ENCODE measurements around the gene BRSK1.
A peak's percentile ranks its signal among the peaks of the same experiment; 100 is the strongest.

BRSK1 gene

DNA sequence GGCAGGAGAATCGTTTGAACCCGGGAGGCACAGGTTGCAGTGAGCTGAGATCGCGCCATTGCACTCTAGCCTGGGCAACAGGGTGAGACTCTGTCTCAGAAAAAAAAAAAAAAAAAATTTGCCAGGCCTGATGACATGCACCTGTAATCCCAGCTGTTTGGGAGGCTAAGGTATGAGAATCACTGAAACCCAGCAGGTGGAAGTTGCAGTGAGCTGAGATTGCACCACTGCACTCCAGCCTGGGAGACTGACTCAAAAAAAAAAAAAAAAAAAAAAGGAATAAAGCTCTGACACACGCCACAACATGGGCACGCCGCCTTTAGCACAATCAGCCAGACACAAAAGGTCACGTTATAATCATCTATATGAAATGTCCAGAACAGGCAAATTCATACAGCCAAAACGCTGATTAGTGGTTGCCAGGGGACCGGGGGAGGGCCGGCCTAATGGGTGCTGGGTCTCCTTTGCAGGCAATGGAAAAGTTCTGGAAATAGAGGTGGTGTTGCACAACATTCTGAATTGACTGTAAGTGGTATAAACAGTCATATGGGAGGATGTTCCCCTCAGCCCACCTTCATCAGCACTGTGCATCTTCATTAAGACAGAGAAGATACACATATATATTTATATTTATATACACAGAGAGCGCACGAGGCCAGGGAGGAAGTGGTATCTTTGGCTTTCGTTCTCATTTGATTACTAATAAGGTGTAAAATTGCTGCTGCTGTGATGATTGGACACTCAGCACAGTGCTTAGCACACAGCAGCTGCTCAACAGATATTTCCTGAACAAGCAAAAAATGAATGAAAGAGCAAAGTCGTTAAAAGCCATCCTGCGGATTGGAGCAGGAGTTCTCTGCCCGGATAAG lies 7.7 kb upstream of the BRSK1 start:
- no peak for DNase-seq

GRCh38 chr19:55276720-55277430 lies 6.9 kb upstream of the BRSK1 start:
- no peak for DNase-seq

- no peak for DNase-seq
Observed at GRCh38 chr19:55277494-55277893, 6.3 kb upstream of the BRSK1 start.

DNA sequence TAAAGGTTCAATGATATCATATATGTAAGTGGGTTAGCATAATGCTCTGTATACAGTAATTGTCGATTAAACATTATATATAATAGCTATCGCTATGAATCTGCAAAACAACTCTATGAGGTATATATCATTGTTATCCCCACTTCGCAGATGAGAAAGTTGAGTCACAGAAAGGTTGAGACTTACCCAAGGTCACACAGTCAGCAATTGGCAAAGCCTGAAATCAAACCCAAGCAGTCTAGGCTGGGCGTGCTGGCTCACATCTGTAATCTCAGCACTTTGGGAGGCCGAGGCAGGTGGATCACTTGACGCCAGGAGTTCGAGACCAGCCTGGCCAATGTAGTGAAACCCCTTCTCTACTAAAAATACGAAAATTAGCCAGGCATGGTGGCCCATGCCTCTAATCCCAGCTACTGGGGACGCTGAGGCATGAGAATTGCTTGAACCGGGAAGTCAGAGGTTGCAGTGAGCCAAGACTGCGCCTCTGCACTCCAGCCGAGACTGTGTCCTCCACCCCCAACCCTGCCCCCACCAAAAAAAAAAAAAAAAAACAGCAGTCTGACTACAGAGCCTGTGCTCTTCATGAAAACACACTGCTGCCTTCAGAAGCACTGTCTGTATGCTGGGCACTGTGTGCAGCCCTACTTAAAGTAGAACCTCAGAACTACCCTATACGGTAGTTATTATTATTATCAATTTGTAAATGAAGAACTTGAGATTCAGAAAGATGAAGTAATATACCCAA lies 5.2 kb upstream of the BRSK1 start:
- no peak for DNase-seq

- no peak for DNase-seq
Observed at GRCh38 chr19:55279340-55279739, 4.5 kb upstream of the BRSK1 start.

GRCh38 chr19:55279770-55280643 lies 3.8 kb upstream of the BRSK1 start, which contains the start of gene HSPBP1:
Gene HSPBP1 (minus strand): TSS chr19:55280110. CDS start chr19:55279608, 502 bp downstream.
- DNase-seq = peak; percentile 98

- DNase-seq = no peak
Observed at GRCh38 chr19:55284405-55285058, 735 bp downstream of the BRSK1 start.

DNA sequence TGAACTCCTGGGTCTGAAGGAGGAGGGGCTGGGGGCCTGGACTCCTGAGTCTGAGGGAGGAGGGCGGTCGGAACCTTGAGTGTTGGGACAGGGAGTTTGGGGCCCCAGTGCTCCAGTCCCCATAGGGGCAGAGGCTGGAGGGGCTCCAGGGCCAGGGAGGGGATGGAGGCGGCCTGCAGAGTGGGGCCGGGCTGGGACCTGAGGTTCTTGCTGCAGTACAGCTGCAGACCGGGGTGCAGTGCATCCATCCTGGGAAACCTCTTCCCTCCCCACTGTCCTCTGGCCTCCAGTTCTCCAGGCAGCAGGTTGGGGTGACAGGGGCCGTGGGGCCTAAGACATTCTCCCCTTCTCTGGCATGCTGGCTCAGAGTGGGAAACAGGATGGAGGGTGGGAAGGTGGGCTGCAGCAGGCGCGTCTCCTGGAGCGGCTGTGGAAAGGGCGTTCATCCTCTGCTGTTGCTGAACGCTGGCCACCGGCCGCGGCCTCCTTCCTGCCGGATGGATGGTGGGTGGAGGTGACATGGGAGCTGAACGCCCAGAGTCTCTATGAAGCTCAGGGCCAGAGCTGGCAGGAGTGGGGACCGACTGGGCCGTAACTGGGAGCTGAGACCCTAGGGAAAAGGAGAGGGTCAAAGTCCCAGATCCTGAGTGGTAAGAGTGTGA lies 1.6 kb downstream of the BRSK1 start:
- no peak for DNase-seq

- no peak for DNase-seq
Observed at GRCh38 chr19:55287361-55288079, 3.7 kb downstream of the BRSK1 start.

- no peak for DNase-seq
Observed at GRCh38 chr19:55289117-55289796, 5.5 kb downstream of the BRSK1 start.

DNA sequence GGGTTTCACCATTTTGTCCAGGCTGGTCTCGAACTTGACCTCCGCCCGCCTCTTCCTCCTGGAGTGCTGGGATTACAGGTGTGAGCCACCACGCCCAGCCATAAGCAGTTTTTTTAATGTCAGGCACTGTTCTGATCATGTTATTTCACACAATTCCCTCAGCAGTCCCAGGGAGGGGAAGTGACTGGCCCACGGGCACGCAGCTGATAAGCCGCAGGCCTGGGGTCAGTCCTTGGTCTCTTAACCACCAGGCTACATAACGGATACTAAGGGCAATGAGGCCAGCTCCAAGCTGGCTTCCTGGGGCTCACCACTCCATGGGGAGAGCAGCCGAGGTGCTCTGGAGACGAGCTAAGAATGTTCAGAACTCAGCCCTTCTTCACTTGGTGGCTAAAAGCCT lies 13.5 kb downstream of the BRSK1 start:
- no peak for DNase-seq

GRCh38 chr19:55299991-55300390 lies 16.2 kb downstream of the BRSK1 start:
- no peak for DNase-seq

- no peak for DNase-seq
Observed at GRCh38 chr19:55300886-55301458, 17.2 kb downstream of the BRSK1 start.

DNA sequence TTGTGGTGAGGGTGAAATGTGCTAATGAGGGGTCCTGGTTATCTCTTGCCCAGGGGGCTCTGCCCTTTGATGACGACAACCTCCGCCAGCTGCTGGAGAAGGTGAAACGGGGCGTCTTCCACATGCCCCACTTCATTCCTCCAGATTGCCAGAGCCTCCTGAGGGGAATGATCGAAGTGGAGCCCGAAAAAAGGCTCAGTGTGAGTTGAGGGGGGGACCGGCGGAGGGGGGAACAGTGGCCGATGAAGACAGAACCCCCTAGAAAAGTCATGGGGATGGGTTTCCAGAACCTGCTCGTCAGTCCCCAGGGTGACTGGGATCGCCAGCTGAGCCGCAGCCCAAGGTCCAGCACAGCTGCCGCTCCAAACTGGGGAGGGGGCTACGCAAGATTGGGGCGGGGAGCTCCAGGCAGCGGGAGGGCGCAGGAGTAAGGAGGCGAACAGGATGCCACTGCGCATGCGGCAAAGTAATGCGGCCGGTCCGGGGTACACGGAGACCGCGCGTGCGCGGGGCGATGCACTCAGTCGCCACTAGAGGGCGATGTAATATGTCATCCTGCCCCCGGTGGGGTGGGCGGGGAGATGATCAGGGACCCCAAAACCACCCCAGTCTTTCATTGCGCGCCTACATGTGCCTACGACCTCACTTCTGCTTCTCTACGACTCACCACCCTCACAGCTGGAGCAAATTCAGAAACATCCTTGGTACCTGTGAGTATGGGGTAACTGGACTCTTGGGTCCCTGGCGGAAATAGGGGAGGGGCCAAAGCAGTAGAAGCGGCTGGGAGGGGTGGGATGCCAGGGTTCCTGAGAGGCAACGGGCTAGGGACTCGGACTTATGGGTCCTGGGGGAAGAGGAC lies 17.9 kb downstream of the BRSK1 start:
- peak; percentile 100 for DNase-seq

DNA sequence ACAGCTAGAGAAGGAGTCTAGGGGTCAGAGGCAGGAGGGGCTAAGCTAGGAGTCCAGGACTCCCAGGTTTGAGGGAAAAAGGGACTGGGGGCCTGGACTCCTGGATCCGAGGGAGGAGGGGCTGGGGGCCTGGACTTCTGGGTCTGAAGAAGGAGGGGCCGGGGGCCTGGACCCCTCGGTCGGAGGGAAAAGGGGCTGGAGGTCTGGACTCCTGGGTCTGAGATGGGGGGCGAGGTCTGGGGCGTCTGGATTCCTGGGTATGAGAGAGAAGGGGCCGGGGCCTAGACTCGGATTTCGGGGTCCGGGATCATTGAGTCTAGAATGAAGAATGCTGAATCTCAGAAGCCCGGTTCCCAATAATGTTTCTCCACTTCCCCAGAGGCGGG lies 18.5 kb downstream of the BRSK1 start:
- no peak for DNase-seq

DNA sequence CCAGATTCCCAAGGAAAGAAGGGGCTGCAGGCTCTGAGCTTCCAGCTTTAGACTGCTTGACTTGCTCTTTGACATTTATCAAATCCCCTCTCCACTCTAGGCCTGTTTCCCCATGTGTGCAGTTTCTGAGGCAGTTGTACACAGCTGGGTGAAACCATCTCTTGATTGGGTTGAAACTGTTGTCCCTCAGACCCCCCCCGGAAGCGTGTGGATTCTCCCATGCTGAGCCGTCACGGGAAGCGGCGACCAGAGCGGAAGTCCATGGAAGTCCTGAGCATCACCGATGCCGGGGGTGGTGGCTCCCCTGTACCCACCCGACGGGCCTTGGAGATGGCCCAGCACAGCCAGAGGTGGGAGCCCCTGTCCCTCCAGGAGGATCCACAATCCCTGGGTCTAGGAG lies 19.7 kb downstream of the BRSK1 start:
- no peak for DNase-seq

DNA sequence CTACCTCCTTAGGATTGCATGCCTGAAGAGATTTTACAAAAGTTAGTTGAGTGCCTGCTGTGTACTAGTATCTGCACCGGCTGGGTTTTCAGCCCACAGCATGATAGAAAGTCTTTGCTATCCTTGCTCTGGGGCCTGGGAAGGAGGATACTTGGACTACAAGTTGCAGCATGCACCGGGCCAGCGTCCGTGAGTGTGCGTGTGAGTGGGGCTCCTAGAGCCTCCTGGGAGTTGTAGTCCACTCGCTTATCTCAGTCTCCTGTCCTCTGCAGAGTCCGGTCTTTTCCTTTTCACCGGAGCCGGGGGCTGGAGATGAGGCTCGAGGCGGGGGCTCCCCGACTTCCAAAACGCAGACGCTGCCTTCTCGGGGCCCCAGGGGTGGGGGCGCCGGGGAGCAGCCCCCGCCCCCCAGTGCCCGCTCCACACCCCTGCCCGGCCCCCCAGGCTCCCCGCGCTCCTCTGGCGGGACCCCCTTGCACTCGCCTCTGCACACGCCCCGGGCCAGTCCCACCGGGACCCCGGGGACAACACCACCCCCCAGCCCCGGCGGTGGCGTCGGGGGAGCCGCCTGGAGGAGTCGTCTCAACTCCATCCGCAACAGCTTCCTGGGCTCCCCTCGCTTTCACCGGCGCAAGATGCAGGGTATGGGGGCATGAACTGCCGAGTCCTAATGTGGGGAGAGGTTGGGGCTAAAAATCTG lies 20.6 kb downstream of the BRSK1 start:
- DNase-seq = no peak

DNA sequence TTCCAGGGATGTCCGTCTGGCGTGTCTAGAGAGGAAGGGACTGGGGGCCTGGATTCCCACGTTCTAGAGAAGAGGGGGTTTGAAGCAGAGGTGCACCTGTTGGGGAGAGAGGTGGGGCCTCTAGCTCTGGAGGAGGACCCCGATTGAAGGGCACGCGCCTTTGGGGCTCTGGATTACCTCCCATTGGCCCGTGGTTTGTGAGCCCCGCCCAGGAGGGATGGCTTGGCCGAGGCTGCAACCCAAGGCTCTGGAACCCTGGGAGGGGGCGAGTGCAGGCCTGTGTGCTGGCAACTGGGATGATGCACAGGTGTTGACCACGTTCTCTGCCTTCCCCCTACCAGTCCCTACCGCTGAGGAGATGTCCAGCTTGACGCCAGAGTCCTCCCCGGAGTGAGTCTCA lies 21.2 kb downstream of the BRSK1 start:
- DNase-seq = no peak
